NCI-H1092 treated with DMSO at 0.1 percent for 48 hours (cell line): ENCODE measurements around the gene MRGPRF.
A peak's percentile ranks its signal among the peaks of the same experiment; 100 is the strongest.

Experiments
- DNase-seq: peaks from one replicate; lab custom pipeline; 2025; lab: John Stamatoyannopoulos, UW

Gene MRGPRF

GRCh38 chr11:69013009-69013951, at the start of gene MRGPRF:
TSS of gene MRGPRF (minus strand) at chr11:69013246. CDS start at chr11:69009901, 3,345 bp downstream.
- DNase-seq = peak; percentile 33

- DNase-seq = no peak
These were observed 49.3 kb upstream of the MRGPRF start for GRCh38 chr11:69062169-69062855.

GRCh38 chr11:69061713-69062053, 48.6 kb upstream of the MRGPRF start:
- DNase-seq = no peak

- DNase-seq = no peak
These were observed 48.0 kb upstream of the MRGPRF start for GRCh38 chr11:69060806-69061712.

- DNase-seq = no peak
These were observed 46.9 kb upstream of the MRGPRF start for GRCh38 chr11:69059985-69060384.

GRCh38 chr11:69059429-69059828, 46.4 kb upstream of the MRGPRF start:
- no peak for DNase-seq

- DNase-seq = no peak
These were observed 45.6 kb upstream of the MRGPRF start for GRCh38 chr11:69058511-69059270.

GRCh38 chr11:69057801-69058200, 44.8 kb upstream of the MRGPRF start:
- no peak for DNase-seq

- DNase-seq = no peak
These were observed 44.2 kb upstream of the MRGPRF start for GRCh38 chr11:69057236-69057635.

- no peak for DNase-seq
These were observed 42.8 kb upstream of the MRGPRF start for GRCh38 chr11:69055598-69056516.

GRCh38 chr11:69055212-69055586, 42.2 kb upstream of the MRGPRF start:
- DNase-seq = no peak

GRCh38 chr11:69054397-69055211, 41.6 kb upstream of the MRGPRF start:
- DNase-seq = no peak

- DNase-seq = no peak
These were observed 40.7 kb upstream of the MRGPRF start for GRCh38 chr11:69053546-69054396.

- DNase-seq = no peak
These were observed 40.1 kb upstream of the MRGPRF start for GRCh38 chr11:69053169-69053477.

- DNase-seq = no peak
These were observed 39.5 kb upstream of the MRGPRF start for GRCh38 chr11:69052343-69053168.

- no peak for DNase-seq
These were observed 38.6 kb upstream of the MRGPRF start for GRCh38 chr11:69051381-69052342.
